Common myeloid progenitor, CD34-positive (primary cell): Measurements from ENCODE around the gene WFDC10B. TPM values are rescaled to one million over a fixed set of nuclear protein-coding genes. Genes with fewer than 3 reads are reported as not detected.
A peak's percentile ranks its signal among the peaks of the same experiment; 100 is the strongest.

Experiments
- CTCF ChIA-PET: fragments of 350-600 bp; sonication (Branson Sonifier 250); formaldehyde crosslinking; loops from one replicate; lab custom pipeline; 2021; ENCODE audit warnings: antibody characterized with exemption; lab: Charles Lee
- POLR2A ChIA-PET: fragments of 350-600 bp; sonication (Branson Sonifier 250); formaldehyde crosslinking; loops from one replicate; lab custom pipeline; 2021; ENCODE audit warnings: antibody characterized with exemption; lab: Charles Lee
- DNase-seq, 3 donors: peaks; one replicate each; pipeline versions ENCODE4 v3.0.0 to v3.0.0-alpha.2; 2013
- H3K27ac ChIP-seq, 2 experiments: 1 replicate in 1 of 2; 2 replicates in 1 of 2; pipeline ENCODE4 v1.7.0; 2013; ENCODE audit warnings: inconsistent platforms in 2 of 2, low read length in 2 of 2, mild to moderate bottlenecking in 2 of 2, low read depth in 1 of 2, moderate library complexity in 1 of 2; ENCODE audit not compliant: severe bottlenecking in 2 of 2, insufficient read depth in 1 of 2, poor library complexity in 1 of 2
- H3K27me3 ChIP-seq, 5 experiments: replicated peaks in 2 of 5; 1 replicate in 3 of 5; 2 replicates in 2 of 5; pipeline versions ENCODE4 v1.6.1 to v1.7.0; 2013; ENCODE audit warnings: low read length in 4 of 5, mild to moderate bottlenecking in 2 of 5, moderate library complexity in 2 of 5, inconsistent platforms in 1 of 5; ENCODE audit not compliant: insufficient read depth in 5 of 5, control insufficient read depth in 4 of 5
- H3K36me3 ChIP-seq, 4 experiments: 1 replicate in 2 of 4; 2 replicates in 2 of 4; pipeline versions ENCODE4 v1.6.1 to v1.7.0; 2013; ENCODE audit warnings: low read length in 3 of 4, control low read depth in 1 of 4, mild to moderate bottlenecking in 1 of 4; ENCODE audit not compliant: control insufficient read depth in 4 of 4, insufficient read depth in 4 of 4
- H3K4me1 ChIP-seq, 4 experiments: 1 replicate in 3 of 4; 2 replicates in 1 of 4; pipeline versions ENCODE4 v1.6.1 to v1.7.1; 2013; ENCODE audit warnings: low read length in 3 of 4, mild to moderate bottlenecking in 3 of 4, control low read depth in 1 of 4, inconsistent platforms in 1 of 4, moderate library complexity in 1 of 4; ENCODE audit not compliant: control insufficient read depth in 4 of 4, insufficient read depth in 4 of 4; ENCODE audit errors: control extremely low read depth in 1 of 4
- H3K4me3 ChIP-seq, 7 experiments: 1 replicate in 4 of 7; 2 replicates in 3 of 7; pipeline versions ENCODE4 v1.5.1 to v1.7.0; 2013; ENCODE audit warnings: mild to moderate bottlenecking in 7 of 7, low read length in 6 of 7, moderate library complexity in 6 of 7, inconsistent platforms in 2 of 7, low read depth in 2 of 7, control low read depth in 1 of 7; ENCODE audit not compliant: insufficient read depth in 4 of 7, control insufficient read depth in 1 of 7; ENCODE audit errors: extremely low read depth in 1 of 7
- H3K9me3 ChIP-seq, 5 experiments: 1 replicate in 4 of 5; 2 replicates in 1 of 5; pipeline versions ENCODE4 v1.6.1 to v1.7.1; 2013; ENCODE audit warnings: low read length in 4 of 5, mild to moderate bottlenecking in 2 of 5, inconsistent platforms in 1 of 5, low read depth in 1 of 5, moderate library complexity in 1 of 5; ENCODE audit not compliant: control insufficient read depth in 4 of 5, insufficient read depth in 2 of 5; ENCODE audit errors: control extremely low read depth in 1 of 5
- whole genome bisulfite sequencing: methylation state at CpG from one replicate; pipeline ENCODE4 v1.1.5; 2013; ENCODE audit not compliant: insufficient coverage; 5-methylcytosine and 5-hydroxymethylcytosine counted together
- polyA plus RNA-seq: library from polyadenylated mRNA; unstranded; fragments of 120-200 nt; gene quantifications from one replicate; pipeline ENCODE4 v1.2.1, GENCODE V29; 2013

The WFDC10B gene
- not detected for polyA plus RNA-seq

DNA sequence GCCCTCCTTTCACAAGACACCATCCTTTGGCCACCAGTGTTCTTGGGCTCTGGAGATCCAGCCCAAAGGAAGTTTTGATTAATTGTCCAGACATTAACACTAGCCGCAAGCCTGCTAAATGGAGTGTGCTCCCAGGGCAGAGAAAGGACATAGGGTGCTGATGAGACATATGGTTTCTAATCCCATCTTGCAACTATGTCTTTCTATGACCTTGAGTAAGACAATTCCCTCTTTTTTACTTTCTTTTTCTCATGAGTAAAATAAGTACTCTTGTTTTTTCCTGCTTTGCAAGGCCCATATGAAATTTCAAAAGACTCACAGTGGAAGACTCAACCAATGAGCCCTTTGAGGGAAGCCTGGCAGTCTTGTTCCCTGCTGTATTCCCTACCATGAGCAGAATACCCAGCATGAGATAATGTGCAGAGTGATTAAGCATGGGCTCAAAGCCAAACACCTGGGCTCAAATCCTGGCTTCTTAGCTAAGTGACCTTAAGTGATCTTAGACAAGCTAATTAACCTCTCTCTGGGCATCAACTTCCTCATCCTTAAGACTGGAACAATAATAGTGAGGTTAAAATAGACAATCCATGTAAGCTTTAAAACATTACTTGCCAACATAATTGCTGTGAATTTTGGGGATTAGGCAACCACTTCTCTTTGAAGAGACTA lies at the start of gene WFDC10B:
WFDC10B (minus strand) TSS at position 51 of the 669 bp plus-strand sequence. CDS start 19,027 bp downstream, outside the sequence.
- 100% methylated on average over 1 of the region's 1 CpG for WGBS
- DNase-seq, result peak in 1 of 3 donors; percentile 1
- Histone ChIP-seq H3K36me3 (no peaks in the 10 kb centered on the region), H3K9me3 (no peaks in the 10 kb centered on the region), H3K4me3 (no peak within 1 kb of the TSS), H3K27ac (no peak within 1 kb of the TSS), H3K27me3 (peaks cover 0 to 2% (median 0%) of the 10 kb centered on the region in 5 experiments), H3K4me1 (no peaks in the 10 kb centered on the region)
- ChIA-PET POLR2A (no interaction called here), CTCF (interaction anchor here (0.6 kb wide), 1 partner anchor 413 kb away, joined by 3 read pairs; no protein-coding TSS in a partner anchor)

DNA sequence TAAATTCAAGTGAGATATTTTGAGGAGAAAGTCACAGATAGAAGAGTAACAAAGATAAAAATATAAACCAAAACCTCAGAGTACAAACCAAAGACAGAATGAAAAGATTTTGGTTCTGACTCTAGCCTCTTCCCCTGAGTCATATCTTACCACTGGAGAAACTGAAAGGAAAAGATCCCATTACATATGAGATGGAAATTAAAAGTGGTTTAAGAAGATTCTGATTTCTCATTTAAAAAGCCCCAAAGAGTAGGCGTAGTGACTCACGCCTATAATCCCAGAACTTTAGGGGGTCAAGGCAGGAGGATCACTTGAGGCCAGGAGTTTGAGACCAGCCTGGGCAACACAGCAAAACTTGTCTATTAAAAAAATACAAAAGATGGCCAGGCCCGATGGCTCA lies 47.9 kb upstream of the WFDC10B start:
- POLR2A ChIA-PET, result no interaction called here
- no peak overlapping the region for H3K4me3 ChIP-seq
- H3K9me3 ChIP-seq, result no peaks in the 10 kb centered on the region
- H3K27me3 ChIP-seq, result peaks cover 0 to 10% (median 3%) of the 10 kb centered on the region in 5 experiments
- CTCF ChIA-PET, result no interaction called here
- DNase-seq, result no peak
- WGBS, result 100% methylated on average over 2 of the region's 3 CpGs
- H3K27ac ChIP-seq, result no peak overlapping the region
- no peaks in the 10 kb centered on the region for H3K36me3 ChIP-seq
- H3K4me1 ChIP-seq, result no peaks in the 10 kb centered on the region

DNA sequence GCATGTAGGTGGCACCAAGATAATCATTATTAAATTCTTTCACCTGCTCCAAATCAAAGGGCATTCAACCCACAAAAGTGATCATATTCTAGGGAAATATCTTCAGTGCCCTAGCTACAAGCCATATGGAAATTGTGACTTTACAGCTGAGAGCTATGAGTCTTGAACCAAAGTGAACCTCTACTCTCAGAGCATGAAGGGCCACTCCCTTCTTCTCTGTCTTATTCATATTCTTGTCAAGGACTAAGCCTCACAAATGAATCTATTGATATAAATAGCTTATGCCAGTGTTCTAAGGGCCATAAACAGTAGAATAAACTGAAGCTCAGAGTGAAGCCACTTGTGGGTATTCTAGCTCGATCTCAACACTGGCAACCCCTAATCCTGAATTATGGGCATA lies 46.9 kb upstream of the WFDC10B start:
- no peak for DNase-seq
- no peaks in the 10 kb centered on the region for H3K9me3 ChIP-seq
- no peaks in the 10 kb centered on the region for H3K36me3 ChIP-seq
- 100% methylated on average over 1 of the region's 1 CpG for WGBS
- ChIA-PET CTCF (no interaction called here), POLR2A (interaction anchor here (0.6 kb wide), 1 partner anchor 308 kb away, joined by 8 read pairs; no protein-coding TSS in a partner anchor)
- no peaks in the 10 kb centered on the region for H3K4me1 ChIP-seq
- H3K4me3 ChIP-seq, result no peak overlapping the region
- peaks cover 0 to 10% (median 4%) of the 10 kb centered on the region in 5 experiments for H3K27me3 ChIP-seq
- no peak overlapping the region for H3K27ac ChIP-seq

DNA sequence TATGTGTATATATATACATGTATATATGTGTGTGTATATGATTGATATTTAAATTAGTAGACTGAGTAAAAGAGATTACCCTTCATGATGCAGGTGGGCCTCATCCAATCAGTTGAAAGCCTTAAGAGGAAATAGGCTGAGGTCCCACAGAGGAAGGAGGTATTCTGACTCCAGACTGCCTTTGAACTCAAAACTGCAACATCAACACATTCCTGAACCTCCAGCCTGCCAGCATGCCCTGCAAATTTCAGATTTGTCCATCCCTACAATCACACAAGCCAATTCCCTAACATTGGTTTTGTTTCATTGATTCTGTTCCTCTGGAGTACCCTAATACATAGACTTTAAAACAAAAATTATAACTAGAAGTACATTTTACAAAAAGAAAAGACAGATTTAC lies 40.2 kb upstream of the WFDC10B start:
- Histone ChIP-seq H3K4me3 (no peak overlapping the region), H3K27me3 (peaks cover 0 to 11% (median 6%) of the 10 kb centered on the region in 5 experiments), H3K4me1 (no peaks in the 10 kb centered on the region), H3K36me3 (no peaks in the 10 kb centered on the region), H3K27ac (no peak overlapping the region), H3K9me3 (no peaks in the 10 kb centered on the region)
- ChIA-PET CTCF (no interaction called here), POLR2A (no interaction called here)
- DNase-seq, result no peak

DNA sequence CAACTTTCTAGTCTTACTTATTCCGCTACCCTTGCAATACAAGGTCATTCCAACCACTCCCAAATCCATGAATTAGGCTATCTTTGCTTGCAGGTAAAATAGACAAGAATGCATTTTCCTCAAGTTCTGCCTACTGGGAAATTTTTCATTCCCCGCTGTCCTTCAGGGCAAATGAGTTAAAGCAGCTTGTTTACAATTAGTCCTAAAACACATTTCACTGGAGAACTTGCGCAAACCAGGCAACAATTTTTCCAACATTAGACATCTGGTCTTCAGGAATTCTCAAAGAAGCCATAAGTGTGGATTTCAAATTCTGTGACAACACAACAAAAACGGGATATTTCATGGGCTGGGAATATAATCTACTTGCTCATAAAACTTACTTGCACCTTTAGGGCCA lies 37.8 kb upstream of the WFDC10B start:
- DNase-seq, result no peak
- no peak overlapping the region for H3K27ac ChIP-seq
- no peak overlapping the region for H3K4me3 ChIP-seq
- WGBS, result 100% methylated on average over 3 of the region's 4 CpGs
- ChIA-PET CTCF (interaction anchor here (1.3 kb wide), 1 partner anchor 28 kb away, joined by 3 read pairs; no protein-coding TSS in a partner anchor), POLR2A (no interaction called here)
- H3K36me3 ChIP-seq, result no peaks in the 10 kb centered on the region
- no peaks in the 10 kb centered on the region for H3K4me1 ChIP-seq
- H3K27me3 ChIP-seq, result peaks cover 0 to 6% (median 4%) of the 10 kb centered on the region in 5 experiments
- no peaks in the 10 kb centered on the region for H3K9me3 ChIP-seq

DNA sequence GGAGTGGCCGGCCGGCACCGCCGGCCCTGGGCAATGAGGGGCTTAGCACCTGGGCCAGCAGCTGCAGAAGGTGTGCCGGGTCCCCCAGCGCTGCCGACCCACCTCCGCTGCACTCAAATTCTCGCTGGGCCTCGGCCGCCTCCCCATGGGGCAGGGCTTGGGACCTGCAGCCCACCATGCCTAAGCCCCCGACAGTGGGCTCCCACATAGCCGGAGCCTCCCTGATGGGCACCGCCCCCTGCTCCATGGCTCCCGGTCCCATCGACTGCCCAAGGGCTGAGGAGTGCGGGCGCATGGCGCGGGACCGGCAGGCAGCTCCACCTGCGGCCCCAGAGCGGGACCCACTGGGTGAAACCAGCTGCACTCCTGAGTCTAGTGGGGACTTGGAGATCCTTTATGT lies 31.2 kb upstream of the WFDC10B start:
- no peaks in the 10 kb centered on the region for H3K36me3 ChIP-seq
- POLR2A ChIA-PET, result no interaction called here
- H3K4me3 ChIP-seq, result no peak overlapping the region
- H3K9me3 ChIP-seq, result peaks cover 0 to 19% (median 6%) of the 10 kb centered on the region in 5 experiments
- CTCF ChIA-PET, result no interaction called here
- H3K4me1 ChIP-seq, result no peaks in the 10 kb centered on the region
- peaks cover 0 to 4% (median 0%) of the 10 kb centered on the region in 5 experiments for H3K27me3 ChIP-seq
- no peak for DNase-seq
- no peak overlapping the region for H3K27ac ChIP-seq
- 96% methylated on average over 23 of the region's 23 CpGs for WGBS

DNA sequence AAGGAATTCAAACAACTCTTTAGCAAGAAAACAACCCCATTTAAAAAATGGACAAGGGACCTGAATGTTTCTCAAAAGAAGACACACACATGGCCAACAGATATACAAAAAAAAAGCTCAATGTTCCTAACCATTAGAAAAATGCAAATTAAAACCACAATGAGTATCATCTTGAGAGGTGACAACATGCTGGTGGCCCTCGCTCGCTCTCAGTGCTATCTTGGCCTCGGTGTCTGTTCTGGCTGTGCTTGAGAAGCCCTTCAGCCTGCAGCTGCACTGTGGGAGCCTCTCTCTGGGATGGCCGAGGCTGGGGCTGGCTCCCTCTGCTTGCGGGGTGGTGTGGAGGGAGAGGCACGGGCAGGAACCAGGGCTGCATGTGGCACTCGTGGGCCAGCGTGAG lies 30.7 kb upstream of the WFDC10B start:
- CTCF ChIA-PET, result no interaction called here

More for the DNA sequence above, 30.7 kb upstream of the WFDC10B start:
- peaks cover 0 to 19% (median 6%) of the 10 kb centered on the region in 5 experiments for H3K9me3 ChIP-seq
- POLR2A ChIA-PET, result no interaction called here
- no peak overlapping the region for H3K4me3 ChIP-seq
- H3K36me3 ChIP-seq, result no peaks in the 10 kb centered on the region
- DNase-seq, result no peak
- H3K27me3 ChIP-seq, result peaks cover 0 to 4% (median 0%) of the 10 kb centered on the region in 5 experiments
- H3K27ac ChIP-seq, result no peak overlapping the region
- WGBS, result 93% methylated on average over 8 of the region's 8 CpGs
- H3K4me1 ChIP-seq, result no peaks in the 10 kb centered on the region
